Measurements from ENCODE around the gene STMP1.
A peak's percentile ranks its signal among the peaks of the same experiment; 100 is the strongest.
"Not testable (repeated sequence)": the region's sequence is repeated elsewhere in the genome, so short reads cannot be mapped to it uniquely, and the experiment has no call there.

STMP1 gene
- 18.0 to 24.3 reads per million in 2 donors for total RNA-seq

DNA sequence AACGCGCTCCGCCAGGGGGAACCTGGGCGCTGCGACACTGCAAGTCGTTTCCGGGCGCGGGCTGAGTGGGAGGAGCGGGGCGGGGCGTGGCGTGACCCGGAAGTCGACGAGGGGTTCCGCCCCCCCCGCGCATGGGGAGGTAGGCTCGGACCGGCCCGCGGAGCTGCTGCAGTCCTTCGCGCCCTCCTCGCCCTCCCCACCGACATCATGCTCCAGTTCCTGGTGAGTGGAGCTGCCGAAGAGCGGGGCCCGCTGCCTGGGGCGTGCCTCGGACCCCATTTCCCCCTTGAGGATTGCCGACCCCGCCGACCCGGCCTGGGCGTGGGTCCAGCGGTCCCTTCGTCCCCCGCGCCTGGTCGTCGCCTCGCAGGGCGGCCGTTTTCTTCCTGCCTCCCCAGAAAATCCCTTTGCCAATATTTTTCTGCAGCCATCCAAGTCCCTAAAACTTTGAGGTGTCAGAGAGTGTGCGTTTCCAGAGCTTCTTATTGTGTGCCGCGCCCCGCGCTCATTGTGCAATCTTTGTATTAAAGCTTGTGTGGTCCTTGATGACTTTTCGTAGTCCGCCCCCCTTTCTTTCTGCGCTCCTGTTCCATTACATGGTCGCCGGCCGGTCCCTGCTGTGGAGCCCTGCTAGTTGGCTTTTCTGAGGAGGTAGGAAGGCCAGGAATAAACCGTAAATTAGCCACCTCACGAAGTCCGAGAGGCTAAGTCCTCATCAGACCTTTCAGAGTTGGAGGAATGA is at the start of gene STMP1:
Gene STMP1, plus strand, starts transcription at position 142 of the 742 bp plus-strand sequence.
- peak; percentile 92 for DNase-seq

DNA sequence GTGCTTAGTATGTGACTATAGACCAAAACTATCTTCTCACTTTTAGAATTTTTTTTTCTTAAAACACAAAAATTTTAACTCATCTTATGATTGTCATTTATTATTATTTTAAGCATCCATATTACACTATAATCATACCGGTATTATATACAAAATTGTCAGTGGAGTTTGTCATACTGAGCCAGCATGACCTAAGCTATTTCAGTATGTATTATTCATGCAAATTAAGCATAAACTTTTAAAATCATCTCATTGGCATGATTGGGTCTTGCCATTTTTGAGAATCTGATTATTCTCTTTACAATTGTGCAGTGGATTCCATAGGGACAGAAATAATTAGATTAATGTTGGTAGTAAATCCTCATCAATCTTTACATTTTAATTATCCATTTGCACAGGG is 46.2 kb upstream of the STMP1 start:
- no peak for DNase-seq

GRCh38 chr7:135617781-135618180 is 44.5 kb upstream of the STMP1 start:
- DNase-seq, result no peak

DNA sequence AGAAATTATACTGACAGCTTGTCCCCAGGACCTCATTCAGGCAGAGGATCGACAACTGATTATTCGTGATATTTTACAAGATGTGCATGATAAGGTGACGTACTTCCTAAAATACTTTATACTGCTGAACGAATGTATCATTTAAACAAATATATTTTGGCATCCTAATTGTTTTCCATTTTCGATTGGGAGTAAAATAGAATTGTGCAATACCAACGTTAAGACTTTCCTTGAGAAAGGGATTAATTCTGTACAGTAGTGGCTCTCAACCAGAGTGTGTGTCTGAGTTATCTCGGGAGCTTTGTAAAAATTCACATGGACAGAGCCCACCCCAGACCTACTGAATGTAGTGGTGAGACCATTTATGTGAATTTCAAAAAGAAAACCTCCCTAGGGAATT is 43.8 kb upstream of the STMP1 start:
- DNase-seq, result no peak

DNA sequence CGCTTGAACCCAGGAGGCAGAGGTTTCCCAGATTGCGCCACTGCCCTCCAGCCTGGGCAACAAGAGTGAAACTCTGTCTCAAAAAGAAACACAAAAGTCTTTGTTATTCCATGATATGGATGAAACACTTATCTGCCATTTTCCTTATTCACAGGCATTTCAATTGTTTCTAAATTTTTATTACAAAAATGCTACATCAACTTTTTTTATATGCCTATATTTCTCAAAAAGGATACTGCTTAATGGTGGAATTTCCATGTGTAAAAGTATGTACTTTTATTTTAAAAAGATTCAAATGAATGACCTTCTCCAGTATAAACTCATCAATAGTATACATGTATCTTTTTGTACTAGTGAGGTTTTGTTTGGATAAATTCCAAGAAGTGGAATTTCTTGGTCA is 41.9 kb upstream of the STMP1 start:
- DNase-seq, result no peak

DNA sequence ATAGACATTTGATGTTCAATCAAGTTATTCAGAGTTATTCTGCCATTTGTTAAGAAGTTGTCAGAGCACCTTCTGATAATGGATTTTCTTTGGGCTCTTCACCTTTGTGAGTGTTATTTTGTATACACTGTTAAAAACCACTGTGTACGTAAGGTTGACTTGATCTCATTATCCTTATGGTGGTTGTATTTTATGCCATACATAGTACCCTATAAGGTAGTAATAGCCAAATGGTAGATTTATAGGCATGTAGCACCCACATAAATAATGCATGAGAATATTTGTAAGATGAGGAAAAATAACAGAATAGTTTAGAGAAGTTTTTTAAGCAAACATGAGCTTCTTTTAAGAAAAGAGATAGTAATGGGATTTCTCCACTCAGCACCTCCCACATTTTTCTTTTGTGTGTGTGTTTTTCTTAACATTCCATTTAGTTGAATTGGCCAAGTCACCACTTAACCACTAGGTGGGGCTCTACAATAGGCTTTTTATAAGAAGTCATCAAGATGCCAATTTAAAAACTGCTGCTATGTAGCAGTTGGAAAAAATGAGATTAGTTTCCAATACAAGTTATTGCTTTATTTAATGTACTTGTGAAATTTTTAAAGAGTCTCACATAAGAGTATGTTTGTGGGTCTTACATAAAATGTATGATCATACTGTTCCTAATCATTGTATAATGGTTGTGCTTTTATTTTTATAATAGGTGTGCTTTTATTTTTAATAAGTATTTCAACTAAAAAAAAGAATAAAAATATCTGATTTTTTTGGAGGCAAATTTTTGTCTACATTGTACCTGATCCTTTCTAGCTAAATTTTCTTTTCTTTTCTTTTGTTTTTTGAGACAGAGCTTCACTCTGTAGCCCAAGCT is 41.1 kb upstream of the STMP1 start:
- no peak for DNase-seq

- DNase-seq, result no peak
These were observed 28.0 kb upstream of the STMP1 start for GRCh38 chr7:135634191-135634878.

GRCh38 chr7:135639690-135640089 is 22.6 kb upstream of the STMP1 start:
- not testable (repeated sequence) for DNase-seq

DNA sequence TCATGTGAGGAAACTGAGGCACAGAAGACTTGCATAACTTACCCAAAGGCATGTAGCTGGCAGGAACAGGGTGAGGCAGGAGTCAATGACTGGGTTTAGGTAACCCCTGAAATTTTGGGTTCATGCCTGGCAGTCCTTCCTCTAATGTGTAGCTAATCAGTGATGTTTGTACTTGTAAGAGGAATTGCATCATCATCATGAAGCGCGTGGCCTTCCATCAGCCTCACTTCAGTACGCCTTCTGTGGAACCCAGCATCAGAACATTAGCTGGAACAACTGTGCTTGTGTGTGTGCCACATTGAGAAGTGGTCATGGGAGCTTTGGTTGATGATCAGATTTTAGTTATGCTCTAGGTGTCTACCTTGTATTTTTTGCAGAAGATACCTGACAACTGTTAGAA is 18.2 kb upstream of the STMP1 start:
- no peak for DNase-seq

DNA sequence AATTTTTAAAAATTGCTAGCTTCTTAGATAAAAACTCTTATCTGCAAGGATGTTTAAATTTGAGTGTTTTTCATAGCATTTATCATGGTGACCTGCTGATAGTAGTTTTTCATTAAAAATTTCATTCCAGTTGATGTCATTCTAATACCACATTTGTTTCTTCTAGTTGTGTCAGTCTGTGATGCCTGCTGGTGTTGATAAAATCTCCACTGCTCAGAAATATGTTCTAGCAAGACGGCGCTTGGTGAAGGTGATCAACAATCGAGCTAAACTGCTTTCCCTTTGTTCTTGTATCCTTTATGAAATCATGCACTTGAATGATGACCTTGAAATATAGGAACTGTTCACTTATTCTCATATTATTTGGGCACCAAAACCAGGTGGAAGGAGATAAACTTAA is 17.6 kb upstream of the STMP1 start:
- no peak for DNase-seq

GRCh38 chr7:135645296-135645904 is 16.9 kb upstream of the STMP1 start:
- DNase-seq, result no peak

- no peak for DNase-seq
These were observed 14.6 kb upstream of the STMP1 start for GRCh38 chr7:135647755-135648154.

GRCh38 chr7:135648235-135648634 is 14.1 kb upstream of the STMP1 start:
- no peak for DNase-seq

GRCh38 chr7:135650831-135651573 is 11.3 kb upstream of the STMP1 start:
- no peak for DNase-seq

- no peak for DNase-seq
These were observed 8.8 kb upstream of the STMP1 start for GRCh38 chr7:135653340-135654080.

DNA sequence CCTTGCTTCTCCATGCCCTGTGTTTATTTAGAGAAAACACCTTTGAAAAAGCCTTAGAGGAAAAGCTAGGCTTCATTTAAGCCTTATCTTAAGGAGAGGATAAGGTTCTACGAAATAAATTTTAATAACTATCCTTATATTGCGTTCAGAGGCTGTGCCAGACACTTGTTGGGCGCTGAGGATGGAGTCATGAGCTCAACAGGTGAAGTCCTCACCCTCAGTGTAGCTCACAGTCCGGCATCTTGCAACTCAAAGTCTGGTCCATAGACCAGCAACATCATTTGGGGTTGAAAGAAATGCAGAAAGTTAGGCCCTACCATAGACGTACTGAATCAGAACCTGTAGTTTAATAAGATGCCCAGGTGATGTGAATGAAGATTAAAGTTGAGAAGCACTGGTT is 3.8 kb upstream of the STMP1 start:
- no peak for DNase-seq

DNA sequence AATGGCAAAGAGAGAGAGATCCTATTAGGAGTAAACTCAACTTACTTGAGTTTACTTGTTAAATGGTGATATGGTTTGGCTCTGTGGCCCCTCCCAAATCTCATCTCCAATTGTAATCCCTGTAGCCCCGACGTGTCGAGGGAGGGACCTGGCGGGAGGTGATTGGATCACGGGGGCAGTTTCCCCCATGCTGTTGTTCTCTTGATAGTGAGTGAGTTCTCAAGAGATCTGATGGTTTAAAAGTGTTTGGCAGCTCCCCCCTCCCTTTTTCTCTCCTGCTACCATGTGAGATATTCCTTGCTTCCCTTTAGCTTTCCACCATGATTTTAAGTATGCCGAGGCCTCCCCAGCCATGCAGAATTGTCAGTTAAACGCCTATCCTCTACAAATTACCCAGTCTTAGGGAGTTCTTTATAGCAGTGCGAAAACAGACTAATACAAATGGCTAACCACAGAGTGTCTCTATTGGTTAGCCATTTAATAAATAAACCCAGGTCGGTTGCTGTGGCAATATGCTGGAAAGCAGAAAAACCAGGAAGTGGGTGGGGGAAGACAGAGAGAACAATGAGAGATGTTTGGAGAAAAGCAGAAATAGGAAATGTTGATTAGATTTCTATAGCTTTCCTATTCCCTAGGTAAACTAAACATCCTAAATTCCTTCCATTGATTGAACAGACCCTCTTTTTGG is 3.0 kb upstream of the STMP1 start:
- DNase-seq, result no peak

- no peak for DNase-seq
These were observed 797 bp upstream of the STMP1 start for GRCh38 chr7:135661311-135662122.

DNA sequence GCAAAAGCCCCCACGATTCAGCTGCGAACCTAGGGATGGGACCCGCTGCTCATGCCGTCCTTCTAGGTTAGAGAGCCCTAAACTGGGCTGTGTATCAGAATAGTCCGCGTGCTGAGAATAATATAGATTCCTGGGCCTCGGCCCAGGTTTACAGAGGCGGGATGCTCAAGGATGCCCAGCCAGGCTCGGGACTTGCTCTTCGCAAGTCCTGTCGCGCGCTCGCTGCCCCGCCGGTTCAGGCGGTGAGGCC is 266 bp upstream of the STMP1 start:
- DNase-seq, result no peak

DNA sequence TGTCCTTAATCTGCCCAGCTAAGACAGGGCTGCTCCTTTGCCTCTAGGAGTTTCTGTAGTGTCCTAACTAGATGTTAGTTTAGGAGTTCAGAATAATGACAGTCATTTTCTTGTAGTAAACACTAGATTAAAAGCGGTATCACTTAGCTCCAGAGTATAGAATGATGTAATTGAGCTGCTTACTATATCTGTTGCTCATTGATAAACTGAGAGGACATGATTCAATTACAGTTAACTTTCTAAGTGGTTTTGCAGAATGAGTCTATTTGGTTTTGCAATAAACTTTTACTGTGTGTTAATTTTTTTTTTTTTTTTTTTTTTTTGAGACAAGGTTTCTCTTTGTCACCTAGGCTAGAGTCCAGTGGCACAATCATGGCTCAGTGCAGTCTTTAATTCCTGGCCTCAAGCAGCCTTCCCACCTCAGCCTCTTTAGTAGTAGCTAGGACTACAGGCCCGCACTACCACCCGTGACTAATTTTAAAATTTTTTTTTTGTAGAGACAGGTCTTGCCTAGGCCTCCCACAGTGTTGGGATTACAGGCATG is 1.8 kb downstream of the STMP1 start:
- DNase-seq, result no peak

All from activated gamma-delta T cell (primary cell).